Choroid plexus epithelial cell (primary cell): ENCODE results near the gene ABT1.

Source experiments
- DNase-seq: peaks from one replicate; pipeline ENCODE4 v3.0.0-alpha.2; 2010; ENCODE audit warnings: low read depth
- H3K4me3 ChIP-seq: 2 replicates; pipeline ENCODE4 v1.5.1; 2011; ENCODE audit warnings: low read depth, mild to moderate bottlenecking, control low read depth, low read length, moderate library complexity
- TF ChIP-seq, protein P1 (sequence below): conservative IDR thresholded peaks from 2 replicates; pipeline ENCODE4 v1.5.1; 2011; ENCODE audit warnings: low read depth, mild to moderate bottlenecking, control low read depth, inconsistent platforms, low read length, moderate library complexity

The ABT1 gene

GRCh38 chr6:26561533-26562466, 35.0 kb upstream of the ABT1 start:
- no peak overlapping the region for H3K4me3 ChIP-seq
- TF ChIP-seq, protein P1, sequence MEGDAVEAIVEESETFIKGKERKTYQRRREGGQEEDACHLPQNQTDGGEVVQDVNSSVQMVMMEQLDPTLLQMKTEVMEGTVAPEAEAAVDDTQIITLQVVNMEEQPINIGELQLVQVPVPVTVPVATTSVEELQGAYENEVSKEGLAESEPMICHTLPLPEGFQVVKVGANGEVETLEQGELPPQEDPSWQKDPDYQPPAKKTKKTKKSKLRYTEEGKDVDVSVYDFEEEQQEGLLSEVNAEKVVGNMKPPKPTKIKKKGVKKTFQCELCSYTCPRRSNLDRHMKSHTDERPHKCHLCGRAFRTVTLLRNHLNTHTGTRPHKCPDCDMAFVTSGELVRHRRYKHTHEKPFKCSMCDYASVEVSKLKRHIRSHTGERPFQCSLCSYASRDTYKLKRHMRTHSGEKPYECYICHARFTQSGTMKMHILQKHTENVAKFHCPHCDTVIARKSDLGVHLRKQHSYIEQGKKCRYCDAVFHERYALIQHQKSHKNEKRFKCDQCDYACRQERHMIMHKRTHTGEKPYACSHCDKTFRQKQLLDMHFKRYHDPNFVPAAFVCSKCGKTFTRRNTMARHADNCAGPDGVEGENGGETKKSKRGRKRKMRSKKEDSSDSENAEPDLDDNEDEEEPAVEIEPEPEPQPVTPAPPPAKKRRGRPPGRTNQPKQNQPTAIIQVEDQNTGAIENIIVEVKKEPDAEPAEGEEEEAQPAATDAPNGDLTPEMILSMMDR, result no peak
- DNase-seq, result no peak

DNA sequence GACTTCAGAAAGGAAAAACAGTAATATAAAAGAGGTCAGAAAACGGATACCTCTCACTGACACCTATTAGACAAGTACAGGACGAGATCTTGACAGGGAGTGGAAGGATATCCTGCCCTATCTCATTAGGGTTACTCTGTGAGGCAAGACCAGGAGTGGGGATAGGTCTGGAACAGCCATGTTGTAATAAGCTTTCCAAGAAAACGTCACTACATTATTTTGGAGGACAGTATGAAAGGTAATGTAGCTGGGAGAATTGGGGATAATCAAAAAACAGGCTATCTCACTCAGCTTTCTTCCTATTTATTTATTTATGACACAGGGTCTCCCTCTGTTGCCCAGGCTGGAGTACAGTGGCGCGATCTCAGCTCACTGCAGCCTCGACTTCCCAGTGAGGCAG, 33.3 kb upstream of the ABT1 start:
- TF ChIP-seq, protein P1, result no peak

DNA sequence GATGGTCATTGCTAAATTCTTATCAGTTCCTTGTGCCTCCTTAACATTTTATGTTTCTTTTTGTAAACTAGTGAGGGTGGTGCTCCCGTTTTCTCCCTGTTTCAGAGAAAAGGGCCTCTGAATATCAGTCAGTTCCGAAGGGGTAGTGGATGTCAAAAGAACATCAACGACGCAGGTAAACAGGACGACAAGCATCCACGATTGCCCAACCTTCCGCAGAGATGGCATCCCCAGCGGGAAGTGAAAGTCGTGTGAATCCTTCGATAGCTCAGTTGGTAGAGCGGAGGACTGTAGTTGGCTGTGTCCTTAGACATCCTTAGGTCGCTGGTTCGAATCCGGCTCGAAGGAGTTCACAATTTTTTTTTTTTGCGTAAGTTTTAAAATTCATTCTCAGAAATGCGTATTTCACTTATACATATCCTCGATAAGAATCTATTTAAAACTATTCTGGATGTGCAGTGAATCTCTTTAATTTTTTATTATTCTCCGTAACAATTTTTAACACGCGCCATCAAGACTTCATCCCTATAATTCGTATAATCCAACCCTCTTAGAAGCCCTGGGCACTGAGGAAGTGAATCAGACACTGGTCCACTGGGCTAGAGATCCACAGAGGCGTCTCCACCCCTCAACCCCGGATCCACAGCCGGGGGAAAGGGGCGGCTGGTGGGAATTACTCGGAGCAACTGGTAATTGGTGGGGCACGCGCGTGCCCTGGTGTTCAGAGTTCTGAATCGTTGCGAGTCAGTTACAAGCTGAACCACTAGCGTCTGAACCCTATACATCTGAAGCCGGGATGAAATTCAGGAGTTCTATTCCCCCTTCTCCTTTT, 27.9 kb upstream of the ABT1 start:
- TF ChIP-seq, protein P1, result peak; percentile 42
- peak; percentile 96 for DNase-seq
- peak overlapping the region; percentile 64 for H3K4me3 ChIP-seq

More for the DNA sequence above, 33.3 kb upstream of the ABT1 start:
- no peak for DNase-seq
- H3K4me3 ChIP-seq, result no peak overlapping the region

DNA sequence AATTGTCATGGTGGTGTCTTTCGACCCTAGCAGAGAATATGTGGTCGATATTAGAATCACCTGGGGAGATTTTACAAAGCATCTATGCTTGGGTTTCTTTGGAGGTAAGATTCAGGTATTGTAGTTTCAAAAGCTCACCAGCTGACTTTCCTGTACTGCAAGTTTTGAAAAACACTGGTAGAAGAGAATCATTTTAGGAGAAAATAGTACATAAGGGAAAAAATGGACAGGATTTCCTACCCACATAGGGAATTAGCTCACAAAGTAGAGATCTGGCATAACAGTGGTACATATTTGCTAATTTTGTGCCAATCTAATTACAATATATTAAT, 27.4 kb upstream of the ABT1 start:
- H3K4me3 ChIP-seq, result peak overlapping the region; percentile 64
- TF ChIP-seq, protein P1, result no peak
- no peak for DNase-seq

DNA sequence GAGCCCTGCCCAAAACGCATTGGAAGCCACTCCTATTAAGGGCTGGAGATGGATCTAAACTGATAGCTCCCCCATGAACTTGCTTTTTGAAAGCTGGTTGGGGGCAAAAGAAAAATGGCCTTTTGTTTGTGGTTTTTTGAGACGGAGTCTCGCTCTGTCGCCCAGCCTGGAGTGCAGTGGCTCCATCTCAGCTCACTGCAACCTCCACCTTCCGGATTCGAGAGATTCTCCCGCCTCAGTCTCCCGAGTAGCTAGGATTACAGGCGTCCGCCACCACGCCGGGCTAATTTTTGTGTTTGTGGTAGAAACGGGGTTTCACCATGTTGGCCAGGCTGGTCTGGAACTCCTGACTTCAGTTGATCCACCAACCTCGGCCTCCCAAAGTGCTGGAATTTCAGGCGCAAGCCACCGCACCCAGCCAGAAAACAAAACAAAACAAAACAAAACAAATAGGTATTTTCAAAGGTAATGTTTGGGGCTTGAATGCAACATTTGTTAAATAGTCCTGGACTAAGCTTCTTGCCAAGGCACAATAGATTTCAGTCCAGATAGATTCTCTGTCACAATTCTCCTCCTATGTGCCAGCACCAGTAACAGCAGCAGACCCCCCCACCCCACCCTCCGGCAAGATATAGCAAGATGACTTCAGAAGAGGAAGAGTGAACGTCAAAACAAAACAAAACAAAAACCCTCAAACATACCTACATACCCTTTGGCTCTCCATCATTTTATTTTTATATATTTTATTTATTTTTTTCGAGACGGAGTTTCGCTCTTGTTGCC, 26.5 kb upstream of the ABT1 start:
- no peak for DNase-seq
- TF ChIP-seq, protein P1, result no peak
- H3K4me3 ChIP-seq, result no peak overlapping the region

DNA sequence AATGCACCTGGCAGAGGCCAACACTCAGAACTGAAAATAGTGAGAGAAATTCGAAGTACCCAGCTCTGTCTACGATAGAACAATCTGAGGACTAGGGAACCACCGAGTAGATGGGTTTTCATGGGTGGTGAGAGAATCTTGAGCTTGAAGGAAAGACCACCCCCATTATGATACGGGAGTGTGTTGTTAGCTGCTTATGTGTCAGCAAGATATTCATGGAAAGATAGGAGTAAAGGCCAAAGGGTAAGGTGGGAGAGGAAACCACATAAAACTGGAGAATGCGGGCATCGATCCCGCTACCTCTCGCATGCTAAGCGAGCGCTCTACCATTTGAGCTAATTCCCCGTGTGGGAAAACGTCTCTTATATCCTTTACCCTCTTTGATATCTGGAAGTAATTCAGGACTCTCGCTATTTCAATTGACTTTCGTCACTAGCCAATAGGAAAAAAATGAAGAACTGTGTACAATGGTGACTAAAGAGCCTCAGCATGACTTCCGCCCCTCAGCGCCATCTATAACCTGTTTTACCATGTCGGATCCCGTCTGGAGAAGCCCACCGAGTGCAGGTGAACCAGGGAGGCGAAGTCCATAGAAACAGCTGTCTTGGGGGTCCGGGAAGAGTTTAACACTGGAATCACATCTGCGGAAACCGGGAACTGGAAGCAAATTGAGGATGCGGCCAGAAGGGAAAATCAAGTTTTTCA, 25.0 kb upstream of the ABT1 start:
- TF ChIP-seq, protein P1, result no peak
- H3K4me3 ChIP-seq, result peak overlapping the region; percentile 63
- peak; percentile 87 for DNase-seq
